Aorta (tissue), 5 donors: ENCODE measurements around the gene ARID5A. TPM values are rescaled to one million over a fixed set of nuclear protein-coding genes. Genes with fewer than 3 reads are reported as not detected.

Experiments
- ATAC-seq: fragments of 200-7000 bp; cut with Tn5 transposase; one replicate; pipeline ENCODE4 v1.9.1; 2022; ENCODE audit warnings: moderate library complexity; ENCODE audit not compliant: low FRiP score
- DNase-seq, 2 donors: peaks; one replicate each; pipeline ENCODE4 v3.0.0-alpha.2; 2020
- H3K27ac ChIP-seq, 2 donors: one replicate each; pipeline ENCODE4 v1.5.1; 2013; ENCODE audit warnings: low read length in 2 of 2, mild to moderate bottlenecking in 2 of 2, moderate library complexity in 2 of 2, control low read depth in 1 of 2, inconsistent platforms in 1 of 2, low read depth in 1 of 2
- H3K27me3 ChIP-seq, 2 donors: one replicate each; pipeline ENCODE4 v1.6.1; 2013; ENCODE audit warnings: control low read depth in 1 of 2, low read length in 1 of 2, mild to moderate bottlenecking in 1 of 2, moderate library complexity in 1 of 2; ENCODE audit not compliant: insufficient read depth in 2 of 2, control insufficient read depth in 1 of 2
- H3K36me3 ChIP-seq, 2 donors: one replicate each; pipeline ENCODE4 v1.6.1; 2013; ENCODE audit warnings: control low read depth in 1 of 2, low read length in 1 of 2, mild to moderate bottlenecking in 1 of 2; ENCODE audit not compliant: insufficient read depth in 2 of 2, control insufficient read depth in 1 of 2
- H3K4me1 ChIP-seq, 2 donors: one replicate each; pipeline ENCODE4 v1.6.1; 2013; ENCODE audit warnings: low read length in 2 of 2, control low read depth in 1 of 2, mild to moderate bottlenecking in 1 of 2, moderate library complexity in 1 of 2; ENCODE audit not compliant: insufficient read depth in 2 of 2, control insufficient read depth in 1 of 2
- H3K4me3 ChIP-seq, 2 donors: one replicate each; pipeline ENCODE4 v1.5.1; 2013; ENCODE audit warnings: low read length in 2 of 2, control low read depth in 1 of 2, mild to moderate bottlenecking in 1 of 2
- H3K9me3 ChIP-seq: one replicate; pipeline ENCODE4 v1.6.1; 2013; ENCODE audit warnings: mild to moderate bottlenecking, low read length; ENCODE audit not compliant: control insufficient read depth
- WGBS, 2 donors: extraction: QIAGEN DNeasy Blood & Tissue Kit; methylation state at CpG; one replicate each; pipeline ENCODE4 v1.1.7; 2013; 5-methylcytosine and 5-hydroxymethylcytosine counted together
- intact Hi-C, 2 donors: fragments of 100-400 bp; cut with DNase I; formaldehyde crosslinking; loops; one replicate each; pipeline versions ENCODE4 v1.14.2 to v1.15.0; 2022
- polyA plus RNA-seq, 2 donors: library from polyadenylated mRNA; stranded (reverse); fragments of 200-250 nt; gene quantifications; one replicate each; pipeline ENCODE4 v1.2.3, GENCODE V29; 2013
- total RNA-seq, 2 donors: library from RNA; stranded (reverse); fragmentation: NEBNext Ultra II Directional; extraction: Animal tissue kit (Norgen Biotek cat#: 25700); gene quantifications; one replicate each; pipeline ENCODE4 v1.2.1, GENCODE V29; 2021
- donor health status: healthy with polysubstance abuse.
- donor health status: Bipolar disorder and iron deficiency.
- donor health status: DM: no; HTN: no; CAD: no.
- donor health status: DM: no; HTN: no; CAD: no.
- donor health status: DM: yes; HTN: yes; CAD: no.

The ARID5A gene
- total and polyA plus RNA-seq, 4 donors, result 51.5 to 264 (median 182) TPM

GRCh38 chr2:96528006-96528699, 8.4 kb upstream of the ARID5A start:
- ATAC-seq, result peak; percentile 70
- Histone ChIP-seq H3K36me3 (no peaks in the 10 kb centered on the region), H3K27me3 (no peaks in the 10 kb centered on the region), H3K4me3 (peak overlapping the region in 1 of 2 donors; percentile 4), H3K27ac (peak overlapping the region; percentile 87), H3K4me1 (peaks cover 4 to 6% of the 10 kb centered on the region in 2 donors), H3K9me3 (no peaks in the 10 kb centered on the region)
- intact Hi-C loops, result no loop called here
- WGBS, 2 donors, result 2% methylated on average over 14 of the region's 14 CpGs
- peak; percentile 93 to 95 for DNase-seq

DNA sequence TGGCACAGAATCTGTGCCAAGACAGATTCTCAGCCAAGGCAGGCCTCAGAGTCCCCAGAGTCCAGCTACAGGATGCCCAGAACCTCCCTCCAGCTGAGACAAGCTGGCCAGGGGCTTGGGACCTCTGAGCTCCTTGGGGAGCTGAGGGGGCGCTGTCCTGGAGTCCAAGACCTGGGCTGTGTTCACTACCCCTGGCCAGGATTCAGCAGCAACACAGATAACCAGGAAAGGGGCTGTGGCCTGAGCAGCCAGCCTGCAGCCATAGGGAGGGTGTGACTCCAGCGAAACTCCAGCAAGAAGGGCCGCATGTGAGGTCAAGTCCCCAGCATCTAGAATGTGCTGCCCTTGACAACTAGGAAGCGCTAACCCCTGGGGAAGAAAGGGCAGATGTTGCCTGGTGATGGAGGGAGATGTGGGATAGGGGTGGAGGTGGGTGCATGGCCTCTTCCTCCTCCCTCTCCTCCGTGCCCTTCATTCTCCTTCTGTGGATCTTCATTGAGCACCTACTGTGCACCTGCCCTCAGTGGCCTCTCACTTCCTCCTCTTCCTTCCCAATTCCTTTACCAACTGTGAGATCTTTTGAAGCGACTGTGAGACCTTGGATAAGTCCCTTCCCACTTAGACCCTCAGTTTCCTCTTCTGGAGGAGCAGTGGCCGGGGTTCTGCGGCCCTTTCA, 7.7 kb upstream of the ARID5A start:
- Histone ChIP-seq H3K27me3 (no peaks in the 10 kb centered on the region), H3K4me3 (no peak overlapping the region), H3K9me3 (no peaks in the 10 kb centered on the region), H3K36me3 (no peaks in the 10 kb centered on the region), H3K4me1 (peaks cover 4 to 6% of the 10 kb centered on the region in 2 donors), H3K27ac (peak overlapping the region; percentile 28 to 87)
- 46 to 47% methylated on average over 8 of the region's 8 CpGs for WGBS, 2 donors
- peak; percentile 89 to 90 for DNase-seq
- intact Hi-C loops, result no loop called here
- ATAC-seq, result peak; percentile 61

DNA sequence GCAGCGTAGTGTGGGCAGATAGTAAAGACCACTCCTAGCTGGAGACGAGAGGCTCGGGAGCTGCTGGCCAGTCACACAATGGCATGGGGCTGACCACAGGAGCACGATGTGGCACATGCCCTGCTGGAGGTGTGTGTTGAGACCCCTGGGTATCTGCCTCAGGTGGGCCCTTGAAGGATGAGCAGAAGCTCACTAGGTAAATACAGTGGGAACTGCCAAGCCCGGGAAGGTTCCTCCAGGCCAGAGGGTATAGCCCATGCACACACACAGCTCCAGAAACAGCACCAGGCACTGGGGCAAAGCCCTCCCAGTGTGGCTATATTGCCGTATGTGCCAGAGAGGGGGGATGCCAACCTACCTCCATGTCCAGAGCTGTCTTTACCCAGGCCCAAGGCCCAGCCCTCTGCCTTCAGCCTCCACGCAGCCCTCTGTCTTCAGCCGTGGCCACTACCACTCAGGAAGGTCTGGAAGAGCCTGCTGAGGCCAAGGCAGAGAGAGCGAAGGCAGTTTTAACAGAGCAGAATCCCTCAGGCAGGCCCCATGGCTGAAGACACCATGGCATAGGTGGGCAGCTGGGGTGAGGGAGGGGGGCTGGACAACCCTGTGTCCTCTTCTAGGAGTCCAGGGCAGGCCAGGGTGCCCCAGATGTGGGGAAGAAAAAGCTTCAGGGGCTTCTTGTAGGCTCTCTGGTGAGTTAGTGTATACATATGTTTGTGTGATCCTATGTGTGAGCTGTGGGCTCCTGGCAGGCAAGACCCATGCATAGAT, 7.0 kb upstream of the ARID5A start:
- ATAC-seq (no peak), DNase-seq (peak; percentile 48 to 69)
- H3K9me3 ChIP-seq, result no peaks in the 10 kb centered on the region
- no peaks in the 10 kb centered on the region for H3K36me3 ChIP-seq
- peaks cover 4 to 6% of the 10 kb centered on the region in 2 donors for H3K4me1 ChIP-seq
- H3K27ac ChIP-seq, result peak overlapping the region; percentile 28 to 87
- no peak overlapping the region for H3K4me3 ChIP-seq
- WGBS, 2 donors, result 54 to 55% methylated on average over 9 of the region's 9 CpGs
- H3K27me3 ChIP-seq, result no peaks in the 10 kb centered on the region
- intact Hi-C loops, result loop anchor here in 1 of 2 donors (10.0 kb wide), 1 partner anchor 105 kb away; the partner anchor contains the start of gene KANSL3

DNA sequence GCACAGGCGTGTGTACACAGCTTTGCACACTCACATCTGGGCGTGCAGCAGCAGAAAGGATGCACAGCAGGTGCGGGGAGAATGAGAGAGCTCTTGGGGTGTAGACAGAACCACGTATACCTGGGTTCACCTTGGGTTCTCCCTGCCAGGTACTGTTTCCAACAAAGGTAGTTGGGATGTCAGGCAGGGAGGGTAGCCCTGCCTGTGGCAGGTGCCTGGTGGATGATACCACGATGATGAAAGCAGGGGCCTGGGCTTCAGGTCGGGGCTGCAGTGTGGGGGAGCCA, 6.5 kb upstream of the ARID5A start:
- ATAC-seq (no peak), DNase-seq (peak in 1 of 2 donors; percentile 68)
- 81% methylated on average over 6 of the region's 6 CpGs for WGBS, 2 donors
- Histone ChIP-seq H3K36me3 (no peaks in the 10 kb centered on the region), H3K4me1 (peaks cover 4 to 6% of the 10 kb centered on the region in 2 donors), H3K27ac (peak overlapping the region; percentile 28 to 87), H3K27me3 (no peaks in the 10 kb centered on the region), H3K4me3 (no peak overlapping the region), H3K9me3 (no peaks in the 10 kb centered on the region)
- intact Hi-C loops, result loop anchor here in 1 of 2 donors (10.0 kb wide), 1 partner anchor 105 kb away; the partner anchor contains the start of gene KANSL3

DNA sequence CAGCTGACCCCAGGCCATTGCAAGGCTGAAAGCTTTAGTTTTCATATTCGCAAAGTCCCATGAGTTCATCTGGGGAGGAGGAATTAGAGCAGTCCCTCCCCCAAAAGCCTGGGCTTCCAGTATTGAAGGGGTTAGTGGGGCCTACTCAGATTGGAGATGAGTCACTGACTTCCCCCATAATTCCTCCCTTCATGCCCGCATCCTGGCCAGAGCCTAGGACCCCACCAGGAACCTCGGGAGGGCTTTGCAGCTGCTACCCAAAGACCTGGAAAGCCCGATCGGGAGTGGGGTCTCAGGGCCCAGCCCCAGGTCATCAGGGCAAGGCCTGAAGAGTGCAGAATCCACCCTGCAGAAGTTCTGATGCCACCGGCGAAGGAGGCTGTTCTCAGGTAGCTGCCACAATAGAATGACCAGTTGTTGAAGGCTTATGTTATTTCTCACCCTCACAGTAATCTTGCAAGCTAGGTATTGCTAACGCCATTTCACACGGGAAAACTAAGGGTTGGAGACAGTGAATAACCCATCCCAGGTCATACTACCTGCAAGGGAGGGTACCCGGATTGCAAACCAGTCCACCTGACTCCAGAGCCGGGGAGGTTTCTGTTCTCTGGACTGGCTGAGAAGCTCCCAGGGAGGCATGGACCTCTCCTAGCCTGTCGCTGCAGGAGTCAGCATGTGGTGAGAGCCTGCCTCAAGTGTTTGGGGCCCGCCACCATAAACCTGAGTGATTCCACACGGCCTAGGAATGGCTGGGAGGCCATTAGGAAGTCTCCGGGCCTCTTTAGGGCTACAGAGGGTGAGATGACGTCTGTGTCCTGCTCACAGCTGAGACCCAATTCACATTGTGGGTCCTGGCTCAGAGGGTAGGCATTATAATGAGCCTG, 5.8 kb upstream of the ARID5A start:
- no peaks in the 10 kb centered on the region for H3K27me3 ChIP-seq
- no peaks in the 10 kb centered on the region for H3K36me3 ChIP-seq
- intact Hi-C loops, result loop anchor here in 1 of 2 donors (10.0 kb wide), 1 partner anchor 104 kb away; the partner anchor contains the start of gene KANSL3
- 67 to 69% methylated on average over 16 of the region's 16 CpGs for WGBS, 2 donors
- no peaks in the 10 kb centered on the region for H3K9me3 ChIP-seq
- H3K4me3 ChIP-seq, result no peak overlapping the region
- H3K4me1 ChIP-seq, result peaks cover 4 to 6% of the 10 kb centered on the region in 2 donors
- H3K27ac ChIP-seq, result peak overlapping the region; percentile 64 to 87
- ATAC-seq (no peak), DNase-seq (peak; percentile 50 to 62)

DNA sequence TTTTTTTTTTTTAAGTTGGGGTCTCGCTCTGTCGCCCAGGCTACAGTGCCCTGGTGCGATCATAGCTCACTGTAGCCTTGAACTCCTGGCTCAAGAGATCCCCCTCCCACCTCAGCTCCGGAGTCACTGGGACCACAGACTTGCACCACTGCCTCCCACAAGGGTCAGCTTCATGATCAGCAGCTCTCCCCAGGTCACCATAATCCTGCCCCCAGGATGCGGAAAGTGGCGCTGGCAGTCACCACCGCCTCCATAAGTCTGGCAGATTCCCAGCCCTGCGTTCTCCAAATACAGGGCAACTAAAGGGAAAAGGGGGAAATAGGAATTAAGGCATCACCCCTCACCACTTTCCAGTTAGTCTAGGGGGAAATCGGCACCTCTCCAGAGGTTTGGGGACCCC, 5.2 kb upstream of the ARID5A start:
- intact Hi-C loops, result loop anchor here in 1 of 2 donors (10.0 kb wide), 1 partner anchor 103 kb away; the partner anchor contains the start of gene KANSL3
- Histone ChIP-seq H3K4me3 (no peak overlapping the region), H3K4me1 (peaks cover 4 to 6% of the 10 kb centered on the region in 2 donors), H3K9me3 (no peaks in the 10 kb centered on the region), H3K27me3 (no peaks in the 10 kb centered on the region), H3K36me3 (no peaks in the 10 kb centered on the region), H3K27ac (peak overlapping the region; percentile 87 to 88)
- no peak for ATAC-seq
- 55 to 61% methylated on average over 9 of the region's 9 CpGs for WGBS, 2 donors
- peak; percentile 59 to 74 for DNase-seq

- ATAC-seq (peak; percentile 77), DNase-seq (peak; percentile 96 to 97)
- Histone ChIP-seq H3K36me3 (no peaks in the 10 kb centered on the region), H3K9me3 (no peaks in the 10 kb centered on the region), H3K4me3 (no peak overlapping the region), H3K27ac (peak overlapping the region; percentile 97 to 98), H3K4me1 (peaks cover 4 to 6% of the 10 kb centered on the region in 2 donors), H3K27me3 (no peaks in the 10 kb centered on the region)
- intact Hi-C loops, result loop anchor here in 1 of 2 donors (10.0 kb wide), 1 partner anchor 103 kb away; the partner anchor contains the start of gene KANSL3
- WGBS, 2 donors, result 1 to 3% methylated on average over 22 to 23 of the region's 23 CpGs
Measured at GRCh38 chr2:96531872-96532505, 4.6 kb upstream of the ARID5A start.
